RWPE2 (cell line): ENCODE results near the gene BRS3.

Experiments
- ATAC-seq: fragments of 200-7000 bp; cut with Tn5 transposase; 3 replicates; pipeline ENCODE4 v1.9.1; 2021; ENCODE audit warnings: low read depth
- DNase-seq: peaks from one replicate; pipeline ENCODE4 v3.0.0-alpha.2; 2020; ENCODE audit warnings: low spot score
- H3K27ac ChIP-seq: fragments of 450-650 bp; 2 replicates; pipeline ENCODE4 v1.5.1; 2017; ENCODE audit warnings: mild to moderate bottlenecking; ENCODE audit not compliant: poor library complexity, severe bottlenecking
- H3K27me3 ChIP-seq: fragments of 250-450 bp; sonication (Bioruptor Pico); 2 replicates; pipeline ENCODE4 v1.5.1; 2021; ENCODE audit warnings: mild to moderate bottlenecking, moderate library complexity; ENCODE audit not compliant: insufficient read depth, poor library complexity, severe bottlenecking
- H3K36me3 ChIP-seq: fragments of 250-450 bp; sonication (Bioruptor Pico); 2 replicates; pipeline ENCODE4 v1.5.1; 2020; ENCODE audit warnings: low read depth, mild to moderate bottlenecking, moderate library complexity
- H3K4me1 ChIP-seq: fragments of 250-450 bp; sonication (Bioruptor Pico); 2 replicates; pipeline ENCODE4 v1.5.1; 2021; ENCODE audit warnings: mild to moderate bottlenecking, moderate library complexity; ENCODE audit not compliant: insufficient read depth, poor library complexity, severe bottlenecking
- H3K4me3 ChIP-seq: fragments of 250-450 bp; sonication (Bioruptor Pico); 2 replicates; pipeline ENCODE4 v1.5.1; 2021; ENCODE audit warnings: mild to moderate bottlenecking, moderate library complexity; ENCODE audit not compliant: severe bottlenecking
- H3K9me3 ChIP-seq: fragments of 250-450 bp; sonication (Bioruptor Pico); 2 replicates; pipeline ENCODE4 v1.5.1; 2021; ENCODE audit warnings: mild to moderate bottlenecking, moderate library complexity; ENCODE audit not compliant: severe bottlenecking
- CTCF ChIP-seq: fragments of 450-650 bp; IDR thresholded peaks from one replicate; pipeline ENCODE4 v1.5.1; 2017; ENCODE audit warnings: mild to moderate bottlenecking, moderate library complexity; ENCODE audit not compliant: poor library complexity, severe bottlenecking

Gene BRS3

DNA sequence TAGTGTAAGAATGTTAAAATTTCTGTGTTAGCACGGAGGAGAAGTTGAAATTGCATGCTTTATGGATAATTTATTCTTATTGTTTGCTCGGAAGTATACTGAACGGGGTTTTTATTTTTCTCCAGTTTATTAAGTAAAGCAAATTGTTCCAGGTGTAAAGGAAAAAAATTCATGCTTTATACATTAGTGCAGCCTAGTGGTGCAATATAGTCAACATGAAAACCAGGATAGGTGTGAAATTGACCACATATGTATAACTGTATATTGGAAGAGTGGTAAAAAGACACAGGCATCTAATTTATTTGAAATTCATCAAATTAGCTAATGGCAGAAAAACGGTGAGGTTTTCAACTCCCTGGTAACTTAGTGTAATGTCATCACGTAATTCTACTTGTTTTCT, 959 bp downstream of the BRS3 start:
- TF ChIP-seq CTCF = peak; percentile 40
- H3K27me3 ChIP-seq = no peaks in the 10 kb centered on the region
- DNase-seq = no peak
- no peaks in the 10 kb centered on the region for H3K36me3 ChIP-seq
- no peak overlapping the region for H3K27ac ChIP-seq
- no peak overlapping the region for H3K4me3 ChIP-seq
- H3K4me1 ChIP-seq = no peaks in the 10 kb centered on the region
- no peak for ATAC-seq
- no peaks in the 10 kb centered on the region for H3K9me3 ChIP-seq

- H3K4me3 ChIP-seq = no peak overlapping the region
These were observed 4.1 kb downstream of the BRS3 start for GRCh38 chrX:136491832-136492231.

GRCh38 chrX:136493011-136493410, 5.3 kb downstream of the BRS3 start:
- Histone ChIP-seq H3K9me3 (no peaks in the 10 kb centered on the region), H3K36me3 (no peaks in the 10 kb centered on the region), H3K4me1 (no peaks in the 10 kb centered on the region), H3K27ac (no peak overlapping the region), H3K27me3 (no peaks in the 10 kb centered on the region), H3K4me3 (no peak overlapping the region)
- ATAC-seq (no peak), DNase-seq (no peak)
- TF ChIP-seq CTCF = no peak

More at GRCh38 chrX:136491832-136492231, 4.1 kb downstream of the BRS3 start:
- DNase-seq = no peak
- Histone ChIP-seq H3K9me3 (no peaks in the 10 kb centered on the region), H3K4me1 (no peaks in the 10 kb centered on the region), H3K27me3 (no peaks in the 10 kb centered on the region), H3K27ac (no peak overlapping the region), H3K36me3 (no peaks in the 10 kb centered on the region)
- no peak for ATAC-seq
- TF ChIP-seq CTCF = no peak

DNA sequence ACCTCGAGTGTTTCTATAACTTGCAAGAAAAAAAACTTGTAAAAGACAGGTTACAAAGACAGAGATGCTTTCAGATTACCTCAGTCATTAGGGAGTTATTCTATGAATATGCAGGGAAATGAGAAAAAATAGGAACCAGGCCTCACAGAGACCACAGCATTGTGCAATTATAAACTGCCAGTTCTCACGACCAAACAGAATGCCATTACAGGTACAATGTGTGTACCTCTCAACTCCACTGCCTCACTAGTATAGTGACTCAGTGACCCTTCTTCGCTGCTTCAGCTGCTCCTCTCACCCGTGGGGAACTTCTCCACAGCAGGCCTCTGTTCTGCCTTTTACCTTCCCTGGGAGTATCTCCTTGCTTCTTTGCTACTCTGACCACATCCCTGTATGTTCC, 7.3 kb downstream of the BRS3 start:
- H3K27me3 ChIP-seq = no peaks in the 10 kb centered on the region
- ATAC-seq = no peak

More for the DNA sequence above, 7.3 kb downstream of the BRS3 start:
- peaks cover 6% of the 10 kb centered on the region for H3K36me3 ChIP-seq
- no peak for TF ChIP-seq CTCF
- no peak for DNase-seq
- no peaks in the 10 kb centered on the region for H3K9me3 ChIP-seq
- no peak overlapping the region for H3K27ac ChIP-seq
- H3K4me1 ChIP-seq = no peaks in the 10 kb centered on the region
- no peak overlapping the region for H3K4me3 ChIP-seq
